Neural cell (in vitro differentiated cells): ENCODE data around the gene GNG7. TPM values are rescaled to one million over a fixed set of nuclear protein-coding genes. Genes with fewer than 3 reads are reported as not detected.

Experiments used
- H2AFZ ChIP-seq: fragments of 200-600, 300-800 bp; sonication (generic), shearing (Covaris generic); 2 replicates; pipeline ENCODE4 v1.6.0; 2014; ENCODE audit warnings: low read depth, mild to moderate bottlenecking, antibody characterized with exemption, low read length, moderate library complexity
- H3F3A ChIP-seq: fragments of 200-600 bp; shearing (Covaris generic); 2 replicates; pipeline ENCODE4 v1.6.1; 2016; ENCODE audit warnings: mild to moderate bottlenecking, moderate library complexity, mixed read lengths, antibody characterized with exemption, low read length; ENCODE audit not compliant: insufficient read depth, poor library complexity, severe bottlenecking
- H3K27ac ChIP-seq: fragments of 200-600, 300-800 bp; sonication (generic), shearing (Covaris generic); 2 replicates; pipeline ENCODE4 v1.5.1; 2014; ENCODE audit warnings: mild to moderate bottlenecking, low read length, moderate library complexity
- H3K27me3 ChIP-seq: fragments of 300-800, 200-600 bp; sonication (generic), shearing (Covaris generic); 2 replicates; pipeline ENCODE4 v1.6.0; 2014; ENCODE audit warnings: mild to moderate bottlenecking, low read depth, low read length, moderate library complexity; ENCODE audit not compliant: insufficient read depth
- H3K36me3 ChIP-seq: fragments of 300-800, 200-600 bp; sonication (generic), shearing (Covaris generic); 2 replicates; pipeline ENCODE4 v1.5.1; 2014; ENCODE audit warnings: mild to moderate bottlenecking, antibody characterized with exemption, low read length, moderate library complexity; ENCODE audit not compliant: insufficient read depth
- H3K4me2 ChIP-seq: fragments of 300-800, 200-600 bp; sonication (generic), shearing (Covaris generic); 2 replicates; pipeline ENCODE4 v1.6.0; 2014; ENCODE audit warnings: mild to moderate bottlenecking, low read length
- H3K4me3 ChIP-seq: fragments of 300-800, 200-600 bp; sonication (generic), shearing (Covaris generic); 2 replicates; pipeline ENCODE4 v1.5.1; 2014; ENCODE audit warnings: mild to moderate bottlenecking, low read length, moderate library complexity
- H3K79me2 ChIP-seq: fragments of 200-600 bp; shearing (Covaris generic); replicated peaks from 2 replicates; pipeline ENCODE4 v1.6.0; 2014; ENCODE audit warnings: mild to moderate bottlenecking, low read length, moderate library complexity; ENCODE audit not compliant: insufficient read depth
- H3K9ac ChIP-seq: fragments of 300-800, 200-600 bp; sonication (generic), shearing (Covaris generic); 2 replicates; pipeline ENCODE4 v1.6.1; 2016; ENCODE audit warnings: mild to moderate bottlenecking, low read length, mixed read lengths
- H3K9me2 ChIP-seq: fragments of 200-600 bp; shearing (Covaris generic); 2 replicates; pipeline ENCODE4 v1.6.1; 2016; ENCODE audit warnings: mild to moderate bottlenecking, low read length, mixed read lengths; ENCODE audit not compliant: insufficient read depth
- H3K9me3 ChIP-seq: fragments of 200-600, 300-800 bp; sonication (generic), shearing (Covaris generic); 2 replicates; pipeline ENCODE4 v1.6.1; 2016; ENCODE audit warnings: mild to moderate bottlenecking, mixed run types, low read length, moderate library complexity, mixed read lengths
- H4K20me1 ChIP-seq: fragments of 200-600 bp; shearing (Covaris generic); 2 replicates; pipeline ENCODE4 v1.6.1; 2016; ENCODE audit warnings: mild to moderate bottlenecking, mixed run types; ENCODE audit not compliant: insufficient read depth
- CTCF ChIP-seq: fragments of 450-650 bp; IDR thresholded peaks from 2 replicates; pipeline ENCODE4 v1.5.1; 2014; ENCODE audit warnings: antibody characterized with exemption, mild to moderate bottlenecking, moderate library complexity; ENCODE audit not compliant: poor library complexity, severe bottlenecking
- EP300 ChIP-seq: fragments of 450-650 bp; conservative IDR thresholded peaks from 2 replicates; pipeline ENCODE4 v1.6.1; 2014; ENCODE audit warnings: antibody characterized with exemption, mild to moderate bottlenecking, moderate library complexity; ENCODE audit not compliant: poor library complexity, severe bottlenecking
- EZH2 ChIP-seq: fragments of 200-600, 300-800 bp; shearing (Covaris generic), sonication (generic); IDR thresholded peaks from 2 replicates; pipeline ENCODE4 v1.6.1; 2014; ENCODE audit warnings: antibody characterized with exemption, low read length, borderline replicate concordance, mild to moderate bottlenecking; ENCODE audit not compliant: insufficient read depth, poor library complexity, severe bottlenecking
- MXI1 ChIP-seq: fragments of 450-650 bp; conservative IDR thresholded peaks from 2 replicates; pipeline ENCODE4 v1.6.1; 2014; ENCODE audit warnings: antibody characterized with exemption, mild to moderate bottlenecking; ENCODE audit not compliant: poor library complexity, severe bottlenecking
- POLR2AphosphoS5 ChIP-seq: IDR thresholded peaks from 2 replicates; pipeline ENCODE4 v1.6.1; 2012
- RAD21 ChIP-seq: fragments of 450-650 bp; conservative IDR thresholded peaks from 2 replicates; pipeline ENCODE4 v1.6.1; 2014; ENCODE audit warnings: antibody characterized with exemption, mild to moderate bottlenecking, moderate library complexity
- REST ChIP-seq: IDR thresholded peaks from 2 replicates; pipeline ENCODE4 v1.6.1; 2012; ENCODE audit warnings: borderline replicate concordance
- SMC3 ChIP-seq: fragments of 450-650 bp; conservative IDR thresholded peaks from 2 replicates; pipeline ENCODE4 v1.6.1; 2014; ENCODE audit warnings: antibody characterized with exemption, mild to moderate bottlenecking, moderate library complexity; ENCODE audit not compliant: poor library complexity
- TAF1 ChIP-seq: IDR thresholded peaks from 2 replicates; pipeline ENCODE4 v1.6.1; 2012; ENCODE audit warnings: low read depth
- polyA plus RNA-seq: library from polyadenylated mRNA; depleted of rRNA; stranded (reverse); fragments of >200 nt; gene quantifications from 2 replicates; pipeline ENCODE4 v1.2.3, GENCODE V29; 2014

Gene GNG7
- polyA plus RNA-seq, 1 donor from 2014 or later = 3.0 TPM

GRCh38 chr19:2536461-2536860, 166.0 kb downstream of the GNG7 start:
- H3K4me3 ChIP-seq = no peak overlapping the region
- no peak for TF ChIP-seq RAD21
- no peak for TF ChIP-seq POLR2AphosphoS5
- TF ChIP-seq SMC3 = no peak
- TF ChIP-seq EZH2 = no peak
- no peak for TF ChIP-seq REST
- TF ChIP-seq MXI1 = no peak

GRCh38 chr19:2534423-2535013, 168.0 kb downstream of the GNG7 start:
- no peaks in the 10 kb centered on the region for H3K9me2 ChIP-seq
- no peaks in the 10 kb centered on the region for H4K20me1 ChIP-seq
- H3K79me2 ChIP-seq = no peaks in the 10 kb centered on the region
- no peaks in the 10 kb centered on the region for H3K27me3 ChIP-seq
- H3F3A ChIP-seq = no peaks in the 10 kb centered on the region
- no peak overlapping the region for H3K27ac ChIP-seq
- no peak overlapping the region for H2AFZ ChIP-seq
- no peak overlapping the region for H3K4me3 ChIP-seq
- no peak for TF ChIP-seq REST
- no peak for TF ChIP-seq RAD21
- TF ChIP-seq EP300 = no peak
- TF ChIP-seq POLR2AphosphoS5 = no peak
- no peak for TF ChIP-seq SMC3
- no peak for TF ChIP-seq MXI1
- TF ChIP-seq CTCF = no peak
- no peak for TF ChIP-seq EZH2
- no peak for TF ChIP-seq TAF1
- H3K4me2 ChIP-seq = no peak overlapping the region
- no peak overlapping the region for H3K9ac ChIP-seq
- H3K9me3 ChIP-seq = peaks cover 5% of the 10 kb centered on the region
- H3K36me3 ChIP-seq = no peaks in the 10 kb centered on the region

More at GRCh38 chr19:2536461-2536860, 166.0 kb downstream of the GNG7 start:
- Histone ChIP-seq H3K9ac (no peak overlapping the region), H3K36me3 (no peaks in the 10 kb centered on the region), H3K9me3 (peaks cover 5% of the 10 kb centered on the region), H3K4me2 (no peak overlapping the region), H3F3A (no peaks in the 10 kb centered on the region), H3K79me2 (no peaks in the 10 kb centered on the region), H3K9me2 (no peaks in the 10 kb centered on the region), H4K20me1 (no peaks in the 10 kb centered on the region), H2AFZ (no peak overlapping the region), H3K27me3 (no peaks in the 10 kb centered on the region), H3K27ac (no peak overlapping the region)
